Left ventricle myocardium inferior (tissue), 1 donor: Measurements from ENCODE around the gene PPP1R12B. TPM values are rescaled to one million over a fixed set of nuclear protein-coding genes. Genes with fewer than 3 reads are reported as not detected.
"Not testable (repeated sequence)": the region's sequence is repeated elsewhere in the genome, so short reads cannot be mapped to it uniquely, and the experiment has no call there.

Source experiments
- DNase-seq: peaks from one replicate; pipeline ENCODE4 v3.0.0-alpha.2; 2020
- H3K27ac ChIP-seq: fragments of 200-600 bp; replicated peaks from 2 replicates; pipeline ENCODE4 v1.8.0; 2021
- H3K27me3 ChIP-seq: fragments of 200-600 bp; 2 replicates; pipeline ENCODE4 v1.8.0; 2021; ENCODE audit warnings: low read depth
- H3K36me3 ChIP-seq: fragments of 200-600 bp; 2 replicates; pipeline ENCODE4 v1.8.0; 2021
- H3K4me1 ChIP-seq: fragments of 200-600 bp; 2 replicates; pipeline ENCODE4 v1.8.0; 2021
- H3K4me3 ChIP-seq: fragments of 200-600 bp; 2 replicates; pipeline ENCODE4 v1.8.0; 2021; ENCODE audit warnings: mild to moderate bottlenecking, moderate library complexity
- H3K9me3 ChIP-seq: fragments of 200-600 bp; replicated peaks from 2 replicates; pipeline ENCODE4 v1.8.0; 2021
- intact Hi-C: fragments of 100-400 bp; cut with micrococcal nuclease; formaldehyde crosslinking; loops from one replicate; pipeline ENCODE4 v1.11.0; 2022
- total RNA-seq: library from RNA; stranded (reverse); fragmentation: NEBNext Ultra II Directional; extraction: Animal tissue kit (Norgen Biotek cat#: 25700); gene quantifications from one replicate; pipeline ENCODE4 v1.2.1, GENCODE V29; 2021
- TF ChIP-seq, protein P1 (sequence below): fragments of 200-600 bp; IDR thresholded peaks from 2 replicates; pipeline ENCODE4 v1.8.0; 2021; ENCODE audit warnings: antibody characterized with exemption, mild to moderate bottlenecking, borderline replicate concordance
- donor health status: DM: no; HTN: yes; CAD: no; lungs with severe emphysema.

PPP1R12B gene
- total RNA-seq, 1 donor from 2014 or later, result 706 TPM

GRCh38 chr1:202615501-202616354 lies 267.2 kb downstream of the PPP1R12B start:
- peak; percentile 38 for DNase-seq
- Histone ChIP-seq H3K36me3 (no peaks in the 10 kb centered on the region), H3K4me1 (peaks cover 55% of the 10 kb centered on the region), H3K4me3 (no peak overlapping the region), H3K9me3 (no peaks in the 10 kb centered on the region), H3K27ac (peak overlapping the region; percentile 80), H3K27me3 (no peaks in the 10 kb centered on the region)
- TF ChIP-seq, protein P1, sequence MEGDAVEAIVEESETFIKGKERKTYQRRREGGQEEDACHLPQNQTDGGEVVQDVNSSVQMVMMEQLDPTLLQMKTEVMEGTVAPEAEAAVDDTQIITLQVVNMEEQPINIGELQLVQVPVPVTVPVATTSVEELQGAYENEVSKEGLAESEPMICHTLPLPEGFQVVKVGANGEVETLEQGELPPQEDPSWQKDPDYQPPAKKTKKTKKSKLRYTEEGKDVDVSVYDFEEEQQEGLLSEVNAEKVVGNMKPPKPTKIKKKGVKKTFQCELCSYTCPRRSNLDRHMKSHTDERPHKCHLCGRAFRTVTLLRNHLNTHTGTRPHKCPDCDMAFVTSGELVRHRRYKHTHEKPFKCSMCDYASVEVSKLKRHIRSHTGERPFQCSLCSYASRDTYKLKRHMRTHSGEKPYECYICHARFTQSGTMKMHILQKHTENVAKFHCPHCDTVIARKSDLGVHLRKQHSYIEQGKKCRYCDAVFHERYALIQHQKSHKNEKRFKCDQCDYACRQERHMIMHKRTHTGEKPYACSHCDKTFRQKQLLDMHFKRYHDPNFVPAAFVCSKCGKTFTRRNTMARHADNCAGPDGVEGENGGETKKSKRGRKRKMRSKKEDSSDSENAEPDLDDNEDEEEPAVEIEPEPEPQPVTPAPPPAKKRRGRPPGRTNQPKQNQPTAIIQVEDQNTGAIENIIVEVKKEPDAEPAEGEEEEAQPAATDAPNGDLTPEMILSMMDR, result no peak
- intact Hi-C loops, result no loop called here

DNA sequence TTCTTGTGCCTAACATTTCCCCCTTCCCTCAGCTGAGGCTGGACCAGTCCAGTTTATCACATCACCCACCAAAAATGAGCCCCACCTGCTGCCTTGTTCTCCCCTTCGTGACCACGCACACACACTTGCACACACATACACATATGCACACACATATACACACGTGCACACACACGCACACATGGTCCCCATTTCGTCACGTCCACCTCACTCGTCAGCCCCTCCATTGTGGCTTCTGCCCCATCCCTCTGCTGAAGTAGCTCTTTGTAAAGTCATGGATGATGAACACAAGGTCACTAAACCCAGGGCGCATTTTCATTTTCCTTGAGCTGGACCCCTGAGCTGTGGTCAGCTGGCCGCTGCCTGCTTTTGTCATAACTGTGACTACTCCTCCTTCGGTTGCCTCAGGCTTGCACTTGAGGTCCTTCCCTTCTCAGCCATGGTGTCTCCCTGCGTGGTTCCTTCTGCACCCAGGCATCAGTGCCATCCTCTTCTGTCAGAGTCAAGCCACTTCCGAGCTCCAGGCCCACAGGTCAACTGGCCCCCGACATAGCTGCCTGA lies 267.9 kb downstream of the PPP1R12B start:
- H3K9me3 ChIP-seq, result no peaks in the 10 kb centered on the region
- peak overlapping the region; percentile 80 for H3K27ac ChIP-seq
- no peaks in the 10 kb centered on the region for H3K27me3 ChIP-seq
- TF ChIP-seq, protein P1, result no peak
- intact Hi-C loops, result no loop called here
- DNase-seq, result no peak
- no peak overlapping the region for H3K4me3 ChIP-seq
- H3K4me1 ChIP-seq, result peaks cover 55% of the 10 kb centered on the region
- no peaks in the 10 kb centered on the region for H3K36me3 ChIP-seq

GRCh38 chr1:202619012-202619411 lies 270.5 kb downstream of the PPP1R12B start:
- DNase-seq, H3K27me3 ChIP-seq, H3K9me3 ChIP-seq, H3K36me3 ChIP-seq, intact Hi-C loops: not testable (repeated sequence)
- Histone ChIP-seq H3K27ac (peak overlapping the region; percentile 59), H3K4me3 (peak overlapping the region; percentile 17), H3K4me1 (peaks cover 56% of the 10 kb centered on the region)

GRCh38 chr1:202619505-202619904 lies 271.0 kb downstream of the PPP1R12B start:
- no peak for DNase-seq
- Histone ChIP-seq H3K36me3 (no peaks in the 10 kb centered on the region), H3K4me3 (peak overlapping the region; percentile 17), H3K4me1 (peaks cover 51% of the 10 kb centered on the region), H3K27me3 (no peaks in the 10 kb centered on the region), H3K9me3 (no peaks in the 10 kb centered on the region), H3K27ac (peak overlapping the region; percentile 59)
- TF ChIP-seq, protein P1, result no peak
- intact Hi-C loops, result no loop called here

DNA sequence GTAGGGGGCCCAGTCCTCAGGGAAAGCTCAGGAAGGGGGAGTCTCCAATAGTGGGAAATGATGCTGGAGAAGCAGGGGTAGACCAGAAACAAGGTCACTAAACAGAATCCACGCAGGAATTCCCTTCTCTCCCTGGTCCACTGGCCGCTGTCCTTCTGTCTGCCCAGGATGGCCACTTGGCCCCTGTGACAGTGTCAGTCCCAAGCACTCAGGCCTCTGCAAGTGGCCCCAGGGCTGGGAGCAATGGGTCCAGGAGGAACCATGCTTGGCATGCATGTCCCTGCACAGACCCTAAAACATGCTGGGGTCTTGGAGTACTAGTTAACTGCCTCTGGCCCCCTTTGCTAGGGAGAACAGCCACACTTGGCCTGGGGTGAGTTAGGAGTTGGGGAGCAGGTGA lies 271.5 kb downstream of the PPP1R12B start:
- H3K27ac ChIP-seq, intact Hi-C loops, H3K4me3 ChIP-seq, H3K27me3 ChIP-seq, H3K36me3 ChIP-seq, DNase-seq, H3K9me3 ChIP-seq: not testable (repeated sequence)
- peaks cover 46% of the 10 kb centered on the region for H3K4me1 ChIP-seq

DNA sequence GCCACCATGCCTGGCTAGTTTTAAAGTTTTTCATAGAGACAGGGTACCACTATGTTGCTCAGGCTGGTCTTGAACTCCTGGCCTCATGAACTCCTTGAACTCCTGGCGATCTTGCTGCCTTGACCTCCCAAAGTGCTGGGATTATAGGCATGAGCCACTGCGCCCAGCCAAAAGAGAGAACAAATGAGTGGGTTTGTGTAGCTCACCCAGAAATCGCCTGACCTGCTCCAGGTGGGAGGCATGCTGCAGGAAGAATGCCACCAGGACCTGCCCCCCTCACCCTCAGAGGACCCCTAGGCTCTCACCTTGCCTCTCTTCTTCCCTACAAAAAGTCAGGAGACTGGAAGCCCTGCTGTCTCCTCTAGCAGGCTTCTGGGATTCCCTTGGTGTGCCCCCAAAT lies 272.9 kb downstream of the PPP1R12B start:
- intact Hi-C loops, result no loop called here
- DNase-seq, result no peak

More for the DNA sequence above, 272.9 kb downstream of the PPP1R12B start:
- H3K4me3 ChIP-seq, result no peak overlapping the region
- H3K36me3 ChIP-seq, result no peaks in the 10 kb centered on the region
- no peaks in the 10 kb centered on the region for H3K27me3 ChIP-seq
- TF ChIP-seq, protein P1, result no peak
- peaks cover 44% of the 10 kb centered on the region for H3K4me1 ChIP-seq
- H3K9me3 ChIP-seq, result no peaks in the 10 kb centered on the region
- no peak overlapping the region for H3K27ac ChIP-seq
